ENCODE data around the gene ACVR1C.

DNA sequence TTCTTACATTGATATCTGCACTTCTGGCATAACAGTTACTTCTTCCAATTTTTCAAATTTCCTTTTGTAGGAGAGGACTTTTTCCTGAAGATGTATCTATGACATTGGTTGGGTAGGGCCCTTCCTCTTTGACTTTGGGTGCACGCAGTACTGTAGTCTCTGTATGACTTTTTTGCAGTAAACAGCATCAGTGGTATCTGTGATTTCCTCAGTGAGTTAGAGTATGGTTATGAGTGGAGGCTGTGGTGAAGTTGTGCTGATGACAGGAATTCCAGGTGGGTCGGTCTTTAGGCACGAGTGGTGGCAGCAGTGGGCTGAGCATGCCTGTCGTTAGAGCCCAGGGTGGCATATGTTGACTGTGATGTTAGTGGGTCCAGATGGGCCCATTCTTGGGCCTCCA is 17.6 kb downstream of the ACVR1C start:
- TF ChIP-seq, protein P1, sequence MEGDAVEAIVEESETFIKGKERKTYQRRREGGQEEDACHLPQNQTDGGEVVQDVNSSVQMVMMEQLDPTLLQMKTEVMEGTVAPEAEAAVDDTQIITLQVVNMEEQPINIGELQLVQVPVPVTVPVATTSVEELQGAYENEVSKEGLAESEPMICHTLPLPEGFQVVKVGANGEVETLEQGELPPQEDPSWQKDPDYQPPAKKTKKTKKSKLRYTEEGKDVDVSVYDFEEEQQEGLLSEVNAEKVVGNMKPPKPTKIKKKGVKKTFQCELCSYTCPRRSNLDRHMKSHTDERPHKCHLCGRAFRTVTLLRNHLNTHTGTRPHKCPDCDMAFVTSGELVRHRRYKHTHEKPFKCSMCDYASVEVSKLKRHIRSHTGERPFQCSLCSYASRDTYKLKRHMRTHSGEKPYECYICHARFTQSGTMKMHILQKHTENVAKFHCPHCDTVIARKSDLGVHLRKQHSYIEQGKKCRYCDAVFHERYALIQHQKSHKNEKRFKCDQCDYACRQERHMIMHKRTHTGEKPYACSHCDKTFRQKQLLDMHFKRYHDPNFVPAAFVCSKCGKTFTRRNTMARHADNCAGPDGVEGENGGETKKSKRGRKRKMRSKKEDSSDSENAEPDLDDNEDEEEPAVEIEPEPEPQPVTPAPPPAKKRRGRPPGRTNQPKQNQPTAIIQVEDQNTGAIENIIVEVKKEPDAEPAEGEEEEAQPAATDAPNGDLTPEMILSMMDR (IDR thresholded peaks at IDR 0.05; ENCODE audit: low read depth, low read length, poor library complexity, severe bottlenecking) = no peak
- TF ChIP-seq EZH2phosphoT487 (IDR thresholded peaks at IDR 0.05; ENCODE audit: borderline replicate concordance, low read length) = no peak

All from DOHH2 (cell line).